CD4-positive, alpha-beta T cell treated with Interferon gamma for 1 hour (primary cell): ENCODE data around the gene MINDY4.

Experiments used
- DNase-seq: peaks from one replicate; pipeline ENCODE4 v3.0.0-alpha.2; 2020

MINDY4 gene

DNA sequence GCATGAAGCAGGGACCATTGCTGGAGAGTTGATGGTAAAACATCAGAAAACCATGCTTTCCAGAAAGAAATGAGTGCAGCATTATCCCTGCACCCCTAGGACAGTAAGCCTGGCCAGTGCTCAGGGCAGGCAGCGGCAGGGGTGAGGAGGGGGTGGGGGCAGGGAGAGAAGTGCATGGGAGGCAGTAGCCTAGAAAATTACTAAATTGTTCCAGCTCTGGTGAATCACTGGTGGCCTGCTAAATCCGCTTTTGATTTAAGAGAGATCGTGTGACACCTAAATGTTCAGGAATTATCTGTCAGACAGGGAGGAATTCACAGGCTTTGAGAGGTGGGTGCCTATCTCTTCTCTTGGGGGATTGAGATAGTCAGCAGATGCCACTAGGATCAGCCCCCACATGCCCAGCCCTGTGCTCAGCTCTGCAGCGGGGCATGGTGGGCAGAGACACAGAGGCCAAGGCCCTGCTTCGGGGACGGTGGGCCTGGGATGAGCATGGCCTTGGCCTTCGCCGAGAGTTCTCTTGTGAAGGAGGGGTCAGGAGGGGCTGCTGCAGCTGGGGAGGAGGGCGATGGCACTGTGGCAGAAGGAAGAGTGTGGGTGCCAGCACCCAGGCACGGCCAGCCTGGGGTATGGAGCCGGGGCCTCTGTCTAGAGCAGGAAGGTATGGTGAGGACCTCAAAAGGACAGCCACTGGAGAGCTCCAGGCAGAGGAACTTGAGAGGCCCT, 135.5 kb downstream of the MINDY4 start:
- DNase-seq: no peak

DNA sequence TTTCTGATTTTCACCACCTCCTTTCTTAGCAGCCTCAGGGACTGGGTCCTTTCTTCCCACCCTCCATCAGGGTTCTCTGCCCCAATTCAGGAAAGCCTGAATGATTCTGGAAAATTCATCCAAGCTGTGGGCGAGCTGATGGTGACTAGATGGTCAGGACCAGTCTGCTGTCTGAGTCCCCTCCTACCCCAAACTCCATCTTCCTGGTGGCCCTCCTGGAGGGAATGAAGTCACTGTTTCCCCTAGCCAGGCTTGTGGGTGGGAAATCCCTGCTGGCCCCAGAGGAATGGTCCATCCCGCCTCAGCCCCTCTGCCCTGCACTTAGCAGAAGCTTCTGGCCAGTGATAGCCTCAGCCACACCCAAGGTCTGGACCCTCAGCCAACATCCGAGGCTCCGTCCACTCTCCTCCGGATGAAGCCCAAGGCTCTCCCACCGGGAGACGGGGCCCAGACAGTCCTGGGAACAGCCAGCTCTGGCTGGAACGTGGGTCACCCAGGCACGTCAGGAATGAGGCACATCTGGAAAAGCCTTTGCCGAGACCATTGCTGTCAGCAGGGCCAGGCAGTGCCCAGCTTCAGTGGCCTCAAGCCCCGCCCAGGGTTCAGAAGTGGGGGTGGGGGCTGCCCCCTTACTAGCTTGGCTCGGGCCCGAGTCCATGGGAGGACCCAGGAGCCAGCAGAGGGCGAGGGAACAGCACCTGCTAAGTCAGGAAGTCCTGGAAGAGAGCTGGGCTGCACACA, 136.5 kb downstream of the MINDY4 start:
- no peak for DNase-seq

DNA sequence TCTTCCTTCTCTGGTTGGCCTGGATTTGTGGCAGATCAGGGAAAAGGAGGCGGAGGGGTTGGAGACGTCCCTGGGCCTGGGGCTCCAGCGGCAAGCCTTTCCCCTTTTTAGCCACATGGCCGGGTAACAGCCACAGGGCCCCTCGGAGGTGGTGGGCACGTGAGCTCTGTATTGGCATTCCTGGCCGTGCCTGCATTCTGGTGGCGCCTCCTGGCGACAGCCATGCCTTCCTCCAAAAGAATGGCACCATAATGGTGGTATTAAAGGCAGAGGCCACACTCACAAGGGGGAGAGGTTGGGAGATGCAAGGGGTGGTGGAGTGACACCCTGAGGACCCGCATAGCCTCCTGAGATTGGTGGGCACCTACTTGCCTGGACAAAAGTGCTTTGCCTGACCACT, 137.5 kb downstream of the MINDY4 start:
- no peak for DNase-seq

DNA sequence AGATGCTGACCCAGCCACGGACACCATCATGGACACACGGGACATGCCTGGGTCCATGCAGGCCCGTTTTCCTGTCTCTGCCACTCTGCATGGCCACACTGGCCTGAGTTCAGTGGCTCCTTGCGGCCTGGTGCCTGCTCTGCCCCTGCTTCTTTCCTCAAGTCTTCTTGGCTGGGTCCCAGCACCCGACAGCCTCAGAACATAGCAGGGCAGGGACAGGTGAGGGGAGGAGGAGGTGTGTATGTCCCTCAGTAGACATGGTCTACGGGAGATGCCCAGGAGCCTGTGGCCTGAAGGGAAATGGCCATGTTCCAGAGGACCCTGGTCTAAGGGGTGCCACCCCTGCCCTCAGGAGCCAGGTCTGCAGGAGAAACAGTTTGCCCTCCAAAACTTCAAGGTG, 138.2 kb downstream of the MINDY4 start:
- DNase-seq: no peak

DNA sequence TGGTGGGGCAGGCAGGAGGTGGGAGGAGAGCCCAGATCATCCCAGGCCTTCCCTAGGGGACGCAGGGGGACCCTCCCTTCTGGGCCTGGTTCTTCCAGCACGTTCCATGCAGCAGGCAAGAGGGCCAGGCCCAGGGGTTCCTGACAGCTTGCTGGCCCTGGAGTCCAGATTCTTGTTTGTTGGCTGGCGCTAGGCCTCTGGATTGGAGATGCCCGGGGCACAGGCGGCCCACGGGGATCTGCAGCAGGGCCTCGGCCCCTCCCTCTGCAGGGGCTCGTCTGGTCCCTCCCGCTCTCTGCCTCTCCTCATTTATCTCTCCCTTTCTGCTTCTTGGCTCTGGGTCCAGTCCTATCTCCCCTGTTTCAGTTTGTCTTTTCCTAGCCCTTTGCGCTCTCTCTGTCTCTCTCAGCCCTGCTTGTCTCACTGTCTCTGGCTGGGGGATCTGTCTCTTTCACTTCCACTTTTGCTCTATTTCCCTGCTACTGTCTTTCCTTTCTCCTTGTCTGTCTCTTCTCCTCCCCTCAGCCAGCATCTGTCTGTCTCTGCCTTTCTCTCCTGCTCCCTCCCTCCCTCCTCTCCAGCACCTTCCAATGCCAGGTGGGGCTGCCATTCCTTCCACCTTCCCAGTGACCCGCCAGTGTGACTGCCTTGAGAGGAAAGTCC, 139.3 kb downstream of the MINDY4 start:
- no peak for DNase-seq

DNA sequence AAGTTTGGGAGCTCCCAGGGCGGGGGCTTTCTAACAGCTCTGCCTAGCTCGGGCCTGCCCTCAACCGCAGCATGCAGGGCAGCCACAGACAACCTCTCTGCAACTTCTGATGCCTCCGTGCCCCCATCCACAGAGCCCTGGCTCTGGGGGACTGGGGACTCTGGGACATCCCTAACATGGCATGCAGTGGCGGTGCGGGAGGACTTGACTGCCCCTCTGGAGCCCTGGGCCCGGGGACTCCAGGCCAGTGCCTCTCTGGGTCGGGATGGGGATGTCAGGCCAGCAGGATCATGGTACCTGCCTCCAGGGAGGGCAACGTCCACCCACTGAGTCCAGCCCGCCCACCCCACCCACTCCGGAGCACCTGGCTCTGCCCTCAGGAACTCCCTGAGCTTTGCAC, 139.9 kb downstream of the MINDY4 start:
- no peak for DNase-seq

DNA sequence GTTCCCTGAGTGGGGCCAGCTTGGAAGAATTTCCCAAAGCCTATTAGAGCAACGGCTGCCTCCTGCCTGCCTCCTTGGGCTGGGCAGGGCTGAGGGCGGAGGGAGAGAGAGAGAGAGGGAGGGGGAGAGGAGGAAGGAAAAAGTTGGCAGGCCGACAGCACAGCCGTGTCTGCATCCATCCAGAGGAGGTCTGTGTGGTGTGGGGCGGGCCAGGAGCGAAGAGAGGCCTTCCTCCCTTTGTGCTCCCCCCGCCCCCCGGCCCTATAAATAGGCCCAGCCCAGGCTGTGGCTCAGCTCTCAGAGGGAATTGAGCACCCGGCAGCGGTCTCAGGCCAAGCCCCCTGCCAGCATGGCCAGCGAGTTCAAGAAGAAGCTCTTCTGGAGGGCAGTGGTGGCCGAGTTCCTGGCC, 140.3 kb downstream of the MINDY4 start, which contains the start of gene AQP1:
Gene AQP1, plus strand, starts transcription at position 293 of the 409 bp plus-strand sequence. Its CDS starts 57 bp downstream, at position 350.
- no peak for DNase-seq

DNA sequence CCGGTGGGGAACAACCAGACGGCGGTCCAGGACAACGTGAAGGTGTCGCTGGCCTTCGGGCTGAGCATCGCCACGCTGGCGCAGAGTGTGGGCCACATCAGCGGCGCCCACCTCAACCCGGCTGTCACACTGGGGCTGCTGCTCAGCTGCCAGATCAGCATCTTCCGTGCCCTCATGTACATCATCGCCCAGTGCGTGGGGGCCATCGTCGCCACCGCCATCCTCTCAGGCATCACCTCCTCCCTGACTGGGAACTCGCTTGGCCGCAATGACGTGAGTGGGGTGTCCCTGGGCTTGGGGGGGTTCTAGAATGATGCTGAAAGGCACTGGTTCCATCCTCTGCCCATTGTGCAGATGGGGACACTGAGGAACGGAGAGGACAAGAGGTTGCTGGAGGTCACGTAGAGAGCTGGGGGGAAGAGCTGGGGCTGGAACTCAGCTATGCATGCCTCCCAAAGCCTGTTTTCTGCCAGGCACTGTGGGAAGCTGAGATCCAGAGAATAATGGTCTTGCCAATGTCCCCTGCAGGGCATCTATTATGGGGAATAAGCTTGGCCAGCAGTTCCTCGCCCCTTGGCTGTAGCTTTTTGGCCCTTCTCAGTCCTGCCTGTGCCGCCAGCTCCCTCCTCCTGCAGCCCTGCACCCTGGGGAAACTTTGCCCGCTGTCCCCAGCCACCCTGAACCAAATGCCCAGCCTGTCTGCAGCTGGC, 141.0 kb downstream of the MINDY4 start:
- DNase-seq: no peak

DNA sequence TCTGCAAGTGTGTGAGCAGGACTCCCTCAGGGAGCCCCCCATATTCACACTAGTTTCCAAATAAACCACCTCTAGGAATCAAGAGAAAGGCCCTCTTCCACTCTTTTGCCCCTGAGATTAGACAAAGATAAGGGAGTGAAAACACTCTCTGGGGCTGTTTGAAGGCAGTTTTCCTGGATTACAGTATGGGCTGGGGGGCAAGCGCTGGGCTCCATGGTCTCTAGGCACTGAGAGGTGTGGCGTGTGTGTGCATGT, 141.4 kb downstream of the MINDY4 start:
- DNase-seq: no peak

DNA sequence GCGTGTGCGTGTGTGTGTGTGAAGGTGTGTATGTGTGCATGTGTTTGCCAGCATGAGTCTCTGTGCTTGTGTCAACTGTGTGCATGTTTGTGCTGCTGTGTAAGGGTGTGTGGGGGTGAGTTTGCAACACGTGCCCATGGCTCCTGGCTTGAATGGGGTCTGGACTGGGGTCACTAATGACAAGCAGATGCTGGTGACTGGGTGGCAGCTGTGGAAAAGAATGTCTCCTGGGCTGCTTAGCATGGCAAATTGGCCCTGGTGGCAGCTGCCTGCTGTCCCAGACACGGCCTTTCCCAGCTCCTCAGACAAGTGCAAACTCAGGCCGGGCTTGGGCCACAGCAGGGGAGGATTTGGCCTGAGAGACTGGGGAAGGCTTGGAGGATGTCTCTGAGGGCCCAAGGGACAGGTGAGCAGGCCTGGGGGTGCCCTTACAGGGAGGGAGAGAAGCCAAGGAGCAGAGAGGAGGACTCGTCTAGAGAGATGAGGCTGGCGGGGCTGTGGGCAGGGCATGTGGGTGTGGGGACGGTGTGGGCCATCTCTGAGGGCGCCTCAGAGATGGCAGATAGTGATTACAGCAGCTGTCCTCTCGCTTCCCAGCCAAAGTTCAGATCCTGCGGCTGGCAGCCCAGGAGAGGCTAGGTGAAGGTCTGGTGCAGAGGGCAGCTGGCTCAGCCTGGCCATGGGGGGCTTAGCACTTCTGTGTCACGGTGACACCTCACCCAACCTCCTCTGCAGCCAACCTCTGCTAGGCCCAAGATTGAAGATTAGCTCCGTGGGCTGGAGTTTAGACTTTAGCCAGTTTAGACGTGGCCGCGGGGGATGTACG, 142.0 kb downstream of the MINDY4 start:
- no peak for DNase-seq

DNA sequence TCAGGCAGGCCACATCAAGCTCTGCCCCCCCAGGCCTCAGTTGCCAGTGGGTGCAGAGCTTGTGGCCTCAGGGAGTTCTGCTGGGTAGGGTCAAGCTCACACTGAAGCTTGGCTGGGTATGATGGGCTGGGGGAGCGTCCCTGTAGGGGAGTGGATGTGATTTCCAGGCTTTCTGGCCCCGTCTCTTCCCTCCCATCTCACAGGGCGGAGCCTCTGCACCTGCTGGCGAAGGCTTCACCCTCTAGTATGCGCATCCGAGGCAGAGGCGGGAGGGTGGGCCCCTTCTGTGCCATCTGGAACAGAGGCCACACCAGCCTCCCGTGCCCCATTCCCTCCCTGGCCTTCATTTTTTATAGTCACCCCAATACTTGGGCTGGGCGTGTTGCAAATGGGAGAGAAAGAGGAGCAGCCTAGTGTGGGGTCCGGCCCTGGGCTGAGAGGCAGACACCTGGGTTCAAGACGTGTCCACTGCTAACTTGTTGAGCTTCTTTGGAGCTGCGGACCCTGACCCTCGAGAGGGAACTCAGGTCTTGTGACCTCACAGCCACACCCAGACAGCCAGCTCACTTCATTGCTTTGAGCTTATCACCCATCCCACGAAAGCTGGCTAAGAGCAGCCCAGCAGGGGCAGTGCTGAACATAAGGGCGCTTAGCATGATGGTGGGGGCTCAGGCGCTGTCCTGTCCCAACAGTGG, 142.8 kb downstream of the MINDY4 start:
- no peak for DNase-seq

DNA sequence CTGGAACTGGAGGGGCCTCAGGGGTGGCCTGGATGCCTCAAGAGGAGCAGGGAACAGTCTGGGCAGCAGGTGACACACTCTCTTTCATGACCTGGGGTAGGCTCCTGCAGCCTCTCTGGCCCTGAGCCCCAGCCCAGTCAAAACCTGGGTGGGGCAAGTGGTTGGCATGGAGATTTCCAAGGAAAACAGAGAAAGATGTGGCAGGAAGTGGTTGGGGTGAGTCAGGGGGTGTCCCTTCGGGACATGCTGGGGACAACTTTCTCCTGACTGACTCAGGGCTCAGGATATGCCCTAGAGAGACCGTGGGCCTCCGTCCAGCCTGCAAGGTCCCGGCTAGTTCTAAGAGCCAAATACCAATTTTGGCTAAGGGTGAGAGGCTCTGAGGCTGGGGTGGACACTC, 143.4 kb downstream of the MINDY4 start:
- no peak for DNase-seq

DNA sequence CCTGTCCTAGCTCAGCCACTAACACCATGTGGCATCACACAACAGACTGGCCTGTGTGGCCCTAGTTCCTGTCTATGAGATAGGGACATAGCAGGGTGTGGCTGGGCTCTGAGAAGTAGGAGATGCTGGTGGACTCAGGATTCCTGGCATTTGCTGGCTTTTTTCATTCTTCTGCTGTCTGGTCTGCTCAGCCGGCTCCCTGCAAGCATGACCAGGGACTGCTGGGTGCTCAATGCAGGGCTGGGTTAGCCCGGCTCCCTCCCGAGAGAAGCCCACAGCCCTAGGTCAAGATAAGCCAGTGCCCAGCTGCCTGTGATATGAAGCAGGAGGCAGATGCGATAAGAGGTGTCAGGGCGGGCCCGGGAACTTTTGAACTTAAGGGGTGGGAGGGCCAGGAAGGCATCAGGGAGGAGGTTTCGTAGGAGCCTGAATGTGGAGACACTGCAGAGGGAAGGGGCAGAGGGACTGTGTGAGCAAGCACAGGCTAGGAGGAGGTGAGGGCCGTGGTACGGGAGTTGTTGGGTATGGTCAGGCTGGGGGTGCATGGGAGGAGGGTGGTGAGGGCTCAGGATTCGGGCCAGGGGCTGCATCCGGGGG, 143.9 kb downstream of the MINDY4 start:
- DNase-seq: no peak

DNA sequence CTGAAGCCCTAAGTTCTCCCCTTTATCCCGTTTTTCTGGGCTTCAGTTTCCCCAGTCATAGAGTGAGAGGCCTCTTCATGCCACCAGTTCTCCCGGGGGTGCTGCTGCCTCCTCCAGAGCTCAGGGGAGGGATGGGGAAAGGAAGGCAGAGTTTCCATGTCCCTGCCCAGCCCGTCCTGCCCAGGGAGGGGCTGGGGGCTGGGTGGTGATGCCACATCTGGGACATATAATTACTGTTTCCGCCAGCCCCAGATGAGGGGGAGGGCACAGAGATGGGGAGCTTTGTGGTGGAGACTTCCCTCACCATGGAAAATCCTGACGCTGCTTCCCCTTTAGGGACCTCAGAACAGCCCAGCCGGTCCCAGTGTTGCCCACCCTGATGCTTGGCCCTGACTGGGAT, 144.5 kb downstream of the MINDY4 start:
- no peak for DNase-seq

DNA sequence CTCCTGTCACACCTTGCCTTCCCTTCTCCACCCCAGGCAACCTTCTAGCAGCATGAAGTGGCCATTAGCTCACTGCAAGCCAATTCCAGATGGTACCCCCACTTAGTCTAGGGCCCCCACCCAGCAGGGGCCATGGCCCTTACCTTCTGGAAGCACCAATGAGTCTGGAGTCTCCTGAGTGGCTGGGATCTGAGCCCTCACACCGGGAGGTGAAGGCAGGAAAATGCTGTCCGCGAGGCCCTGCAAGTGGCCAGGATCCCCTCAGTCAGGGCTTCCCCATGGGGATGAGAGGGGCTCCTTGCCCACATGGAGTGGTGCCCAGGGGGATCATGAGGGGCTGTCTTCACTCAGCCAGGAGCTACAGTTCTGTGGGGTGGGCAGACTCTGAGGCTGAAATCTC, 145.0 kb downstream of the MINDY4 start:
- no peak for DNase-seq

DNA sequence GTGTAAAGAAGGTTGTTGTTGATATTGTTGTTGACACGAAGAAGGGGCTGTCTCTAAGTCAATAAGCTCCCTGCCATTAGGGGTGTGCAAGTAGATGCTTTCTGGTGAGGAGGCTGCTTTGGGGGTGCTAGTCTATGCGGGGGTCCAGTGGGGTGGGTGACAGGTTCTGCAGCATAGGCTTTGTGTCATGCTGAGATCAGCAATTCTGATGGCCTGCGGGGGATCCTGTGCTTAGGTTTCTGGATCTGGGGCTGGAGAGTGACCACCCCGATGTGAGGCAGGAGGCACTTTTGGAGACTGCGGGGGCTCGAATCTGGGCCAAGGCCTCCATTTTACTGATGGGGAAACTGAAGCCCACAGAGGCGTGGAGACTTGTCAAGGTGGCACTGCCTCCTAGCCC, 145.6 kb downstream of the MINDY4 start:
- DNase-seq: no peak

DNA sequence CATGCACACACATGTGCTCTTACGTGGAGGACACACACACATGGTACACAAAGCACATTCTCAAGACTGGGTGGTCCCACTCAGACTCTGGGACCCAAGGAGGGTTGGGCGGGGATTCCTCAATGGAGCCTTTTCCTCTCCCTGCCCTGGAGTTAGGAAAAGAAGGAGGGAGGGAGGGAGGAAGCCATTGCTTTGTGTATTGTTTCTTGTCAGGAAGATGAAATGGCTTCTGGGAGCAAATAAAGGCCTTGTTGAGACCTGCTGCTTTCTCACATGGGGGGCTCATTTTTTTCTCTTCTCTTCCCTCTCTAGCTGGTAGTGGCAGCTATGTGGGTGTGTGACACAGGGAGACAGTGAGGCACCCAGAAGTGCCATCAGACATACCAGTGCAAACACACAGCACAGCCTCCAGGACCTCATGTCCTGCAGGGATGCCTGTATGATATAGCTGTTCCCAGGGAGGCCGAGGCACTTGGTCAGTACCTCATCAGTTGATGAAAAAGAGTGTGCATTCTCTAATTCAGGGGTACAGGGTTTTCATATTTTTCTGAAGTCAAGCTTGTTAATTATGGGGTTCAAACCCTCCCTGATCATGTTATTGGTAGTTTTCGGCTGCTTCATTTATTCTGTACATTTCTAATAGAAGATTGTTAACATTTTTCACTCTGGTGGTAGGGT, 146.1 kb downstream of the MINDY4 start:
- DNase-seq: no peak

DNA sequence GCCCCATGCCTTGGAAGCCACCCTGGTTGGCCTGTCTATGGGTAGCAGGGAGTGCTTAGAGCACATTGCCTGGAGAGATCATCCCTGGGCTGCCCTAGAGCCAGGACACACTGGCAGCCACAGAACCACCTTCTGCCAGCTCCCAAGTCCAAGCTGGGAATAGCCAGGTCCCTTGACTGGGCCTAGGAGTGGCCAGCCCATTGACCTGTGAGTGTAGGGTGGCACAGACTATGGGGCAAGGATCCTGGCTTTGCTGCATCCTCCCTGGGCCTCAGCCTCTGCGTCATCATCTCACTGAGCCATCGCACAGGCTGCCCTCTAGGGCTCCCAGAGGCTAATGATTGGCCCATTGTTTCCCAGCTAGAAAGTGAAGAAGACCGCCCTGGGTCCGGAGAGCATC, 147.5 kb downstream of the MINDY4 start:
- DNase-seq: no peak

DNA sequence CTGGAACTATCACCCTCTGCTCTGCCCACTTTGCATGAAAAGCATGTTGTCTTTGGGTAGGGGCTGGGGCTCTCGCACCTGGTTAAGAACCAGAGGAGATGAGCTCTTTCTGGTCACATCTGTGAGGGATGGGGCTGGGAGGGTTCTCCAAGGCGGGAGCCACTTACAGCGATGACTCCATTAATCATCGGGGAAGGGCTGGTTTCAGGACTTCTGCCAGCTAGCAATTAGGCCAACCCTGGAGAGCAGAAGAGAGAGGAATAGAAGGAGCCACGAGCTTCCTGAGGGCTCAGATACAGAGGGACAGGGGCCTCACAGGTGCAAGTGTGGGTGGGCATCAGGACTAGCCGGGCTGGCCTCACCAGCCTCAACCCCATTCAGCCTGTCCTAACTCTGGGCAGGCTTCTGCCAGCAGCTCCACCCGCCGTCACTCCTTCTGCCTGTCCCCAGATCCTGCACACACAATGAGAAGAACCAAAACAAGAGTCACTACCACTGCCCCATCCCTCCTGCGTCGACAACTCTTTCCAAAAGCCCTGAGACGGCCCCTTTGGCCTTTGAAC, 148.9 kb downstream of the MINDY4 start:
- no peak for DNase-seq
